ENCODE data around the gene RFESD. TPM values are rescaled to one million over a fixed set of nuclear protein-coding genes. Genes with fewer than 3 reads are reported as not detected.
A peak's percentile ranks its signal among the peaks of the same experiment; 100 is the strongest.

The RFESD gene
- 1.8 and 3.1 TPM in 2 replicates for polyA plus RNA-seq (2012; rRNA removed)
- 3.0 and 3.6 TPM in 2 replicates for polyA plus RNA-seq (2012; cell fraction: cytosol; rRNA removed)
- 0.66 and 2.2 TPM in 2 replicates for polyA plus RNA-seq (2012; cell fraction: nucleus; rRNA removed)

DNA sequence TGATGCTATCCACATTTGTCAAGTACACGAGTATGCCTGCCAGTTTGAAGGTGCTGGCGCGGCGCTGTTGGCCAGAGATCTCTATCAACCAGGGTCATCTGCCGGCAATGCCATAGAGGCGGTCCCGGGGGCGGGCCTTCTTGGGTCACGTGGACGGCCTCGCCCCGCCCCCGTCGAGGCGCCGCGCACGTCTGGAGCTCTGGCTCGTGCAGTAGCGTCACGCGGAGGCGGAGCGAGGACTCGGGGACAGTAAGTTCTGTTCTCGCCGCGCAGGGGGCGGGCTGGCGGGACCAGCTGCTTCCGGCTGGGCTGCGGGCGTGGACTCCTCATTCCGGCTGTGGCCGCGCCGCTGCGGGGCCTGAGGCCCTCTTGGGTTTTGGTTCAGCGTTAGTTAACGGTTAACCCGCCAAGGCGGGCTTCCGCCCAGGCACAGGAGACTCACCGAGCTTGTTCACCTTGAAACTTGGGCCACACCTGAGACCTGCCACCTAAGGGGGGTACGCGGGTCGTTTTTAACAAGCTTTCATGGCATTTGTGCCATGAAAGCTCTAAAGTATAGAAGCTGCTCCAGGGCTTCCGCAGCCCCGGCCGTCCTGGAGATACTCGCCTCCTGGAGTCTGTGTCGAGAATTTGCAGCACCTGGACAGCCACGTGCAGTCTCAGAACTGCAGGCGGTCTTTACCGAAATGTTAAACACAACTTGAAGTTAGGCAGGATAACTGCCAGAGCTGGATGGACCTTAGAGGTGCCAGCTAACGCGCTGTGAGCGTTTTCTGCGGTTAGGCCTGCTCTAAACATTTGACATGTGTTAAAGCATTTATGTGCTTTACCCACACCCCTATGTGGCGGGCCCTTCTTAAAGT is at the start of gene RFESD:
Gene RFESD (plus strand): TSS at position 209 of the 863 bp plus-strand sequence. CDS start 5,495 bp downstream, outside the sequence.
- peak within 1 kb of the TSS; percentile 92 for H2AFZ ChIP-seq (ENCODE audit: low read depth)
- ChIA-PET CTCF (interaction anchor here (0.7 to 9.5 kb wide), 10 partner anchors 18 to 690 kb away, joined by 3 to 139 read pairs (median 6); partner anchors contain the start of gene RHOBTB3), POLR2A (interaction anchor here (0.5 to 1.8 kb wide), 9 partner anchors 24 to 690 kb away, joined by 3 to 25 read pairs (median 4); partner anchors contain the start of gene RHOBTB3)
- peaks cover 13% of the 10 kb centered on the region for H3F3A ChIP-seq (replicated peaks; ENCODE audit: insufficient read depth)
- no peaks in the 10 kb centered on the region for H3K9me3 ChIP-seq
- no peaks in the 10 kb centered on the region for H3K79me2 ChIP-seq (ENCODE audit: insufficient read depth)
- no peaks in the 10 kb centered on the region for H3K27me3 ChIP-seq (ENCODE audit: insufficient read depth)
- 9% methylated on average over 32 of the region's 60 CpGs for WGBS (ENCODE audit: low lambda C conversion rate)
- peaks cover 0 to 6% of the 10 kb centered on the region in 2 experiments; a peak in 2 of 4 replicates for H3K4me1 ChIP-seq (ENCODE audit: control insufficient read depth in 1 of 2, insufficient read depth in 2 of 2, low read depth in 1 of 2, low read length in 1 of 2)
- peak within 1 kb of the TSS; percentile 64 to 89 for H3K27ac ChIP-seq (ENCODE audit: low read depth in 2 of 2, low read length in 1 of 2)
- peak within 1 kb of the TSS; percentile 86 for H3K4me2 ChIP-seq
- no peaks in the 10 kb centered on the region for H3K36me3 ChIP-seq (replicated peaks in 1 of 2; ENCODE audit: control insufficient read depth in 1 of 2, insufficient read depth in 2 of 2, low read length in 1 of 2)
- DNase-seq: peak; percentile 94
- no peaks in the 10 kb centered on the region for H4K20me1 ChIP-seq (ENCODE audit: insufficient read depth)
- H3K9me2 ChIP-seq: no peaks in the 10 kb centered on the region
- H3K9ac ChIP-seq: peak within 1 kb of the TSS; percentile 78
- peak within 1 kb of the TSS; percentile 59 to 66 for H3K4me3 ChIP-seq (ENCODE audit: low read depth in 2 of 2, low read length in 1 of 2)
- TF ChIP-seq FOXM1 (IDR thresholded peaks at IDR 0.05; ENCODE audit: low read depth) (no peak), TCF12 (IDR thresholded peaks at IDR 0.05) (peak; percentile 41), YY1 (IDR thresholded peaks at IDR 0.05; ENCODE audit: low read depth) (0 out of 2 replicates have a peak, but pooled peaks have one; percentile 25), GABPA (IDR thresholded peaks at IDR 0.05; ENCODE audit: low read depth) (peak; percentile 72), ELF1 (IDR thresholded peaks at IDR 0.05) (peak; percentile 55; the same call in 1 of the 2 replicates), NFIC (IDR thresholded peaks at IDR 0.05; ENCODE audit: borderline replicate concordance) (no peak), GATA2 (CRISPR knock-in tag; IDR thresholded peaks at IDR 0.05) (peak; percentile 95), JUND (IDR thresholded peaks at IDR 0.05) (no peak), NRF1 (IDR thresholded peaks at IDR 0.05; ENCODE audit: low read depth, low read length) (peak; percentile 68), EZH2phosphoT487 (IDR thresholded peaks at IDR 0.05; ENCODE audit: borderline replicate concordance, low read depth) (no peak), RFX5 (IDR thresholded peaks at IDR 0.05; ENCODE audit: low read length) (no peak), RAD21 (IDR thresholded peaks at IDR 0.05; ENCODE audit: low read length) (no peak), FOXJ3 (CRISPR knock-in tag; IDR thresholded peaks at IDR 0.05) (no peak), TAF1 (IDR thresholded peaks at IDR 0.05; ENCODE audit: borderline replicate concordance, low read depth, low read length) (peak; percentile 89; the same call in 1 of the 2 replicates), SMC3 (IDR thresholded peaks at IDR 0.05; ENCODE audit: low read depth, low read length) (no peak)
- TF ChIP-seq, protein P1, sequence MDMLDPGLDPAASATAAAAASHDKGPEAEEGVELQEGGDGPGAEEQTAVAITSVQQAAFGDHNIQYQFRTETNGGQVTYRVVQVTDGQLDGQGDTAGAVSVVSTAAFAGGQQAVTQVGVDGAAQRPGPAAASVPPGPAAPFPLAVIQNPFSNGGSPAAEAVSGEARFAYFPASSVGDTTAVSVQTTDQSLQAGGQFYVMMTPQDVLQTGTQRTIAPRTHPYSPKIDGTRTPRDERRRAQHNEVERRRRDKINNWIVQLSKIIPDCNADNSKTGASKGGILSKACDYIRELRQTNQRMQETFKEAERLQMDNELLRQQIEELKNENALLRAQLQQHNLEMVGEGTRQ (IDR thresholded peaks at IDR 0.05; ENCODE audit: borderline replicate concordance, low read depth, low read length): peak; percentile 83
- TF ChIP-seq, protein P2, sequence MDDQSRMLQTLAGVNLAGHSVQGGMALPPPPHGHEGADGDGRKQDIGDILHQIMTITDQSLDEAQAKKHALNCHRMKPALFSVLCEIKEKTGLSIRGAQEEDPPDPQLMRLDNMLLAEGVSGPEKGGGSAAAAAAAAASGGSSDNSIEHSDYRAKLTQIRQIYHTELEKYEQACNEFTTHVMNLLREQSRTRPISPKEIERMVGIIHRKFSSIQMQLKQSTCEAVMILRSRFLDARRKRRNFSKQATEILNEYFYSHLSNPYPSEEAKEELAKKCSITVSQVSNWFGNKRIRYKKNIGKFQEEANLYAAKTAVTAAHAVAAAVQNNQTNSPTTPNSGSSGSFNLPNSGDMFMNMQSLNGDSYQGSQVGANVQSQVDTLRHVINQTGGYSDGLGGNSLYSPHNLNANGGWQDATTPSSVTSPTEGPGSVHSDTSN (IDR thresholded peaks at IDR 0.05): peak; percentile 33; the same call in 1 of the 2 replicates
- TF ChIP-seq, protein P3, sequence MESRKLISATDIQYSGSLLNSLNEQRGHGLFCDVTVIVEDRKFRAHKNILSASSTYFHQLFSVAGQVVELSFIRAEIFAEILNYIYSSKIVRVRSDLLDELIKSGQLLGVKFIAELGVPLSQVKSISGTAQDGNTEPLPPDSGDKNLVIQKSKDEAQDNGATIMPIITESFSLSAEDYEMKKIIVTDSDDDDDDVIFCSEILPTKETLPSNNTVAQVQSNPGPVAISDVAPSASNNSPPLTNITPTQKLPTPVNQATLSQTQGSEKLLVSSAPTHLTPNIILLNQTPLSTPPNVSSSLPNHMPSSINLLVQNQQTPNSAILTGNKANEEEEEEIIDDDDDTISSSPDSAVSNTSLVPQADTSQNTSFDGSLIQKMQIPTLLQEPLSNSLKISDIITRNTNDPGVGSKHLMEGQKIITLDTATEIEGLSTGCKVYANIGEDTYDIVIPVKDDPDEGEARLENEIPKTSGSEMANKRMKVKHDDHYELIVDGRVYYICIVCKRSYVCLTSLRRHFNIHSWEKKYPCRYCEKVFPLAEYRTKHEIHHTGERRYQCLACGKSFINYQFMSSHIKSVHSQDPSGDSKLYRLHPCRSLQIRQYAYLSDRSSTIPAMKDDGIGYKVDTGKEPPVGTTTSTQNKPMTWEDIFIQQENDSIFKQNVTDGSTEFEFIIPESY (IDR thresholded peaks at IDR 0.05; ENCODE audit: borderline replicate concordance, low read depth): 0 out of 2 replicates have a peak, but pooled peaks have one; percentile 57
- TF ChIP-seq, protein P4, sequence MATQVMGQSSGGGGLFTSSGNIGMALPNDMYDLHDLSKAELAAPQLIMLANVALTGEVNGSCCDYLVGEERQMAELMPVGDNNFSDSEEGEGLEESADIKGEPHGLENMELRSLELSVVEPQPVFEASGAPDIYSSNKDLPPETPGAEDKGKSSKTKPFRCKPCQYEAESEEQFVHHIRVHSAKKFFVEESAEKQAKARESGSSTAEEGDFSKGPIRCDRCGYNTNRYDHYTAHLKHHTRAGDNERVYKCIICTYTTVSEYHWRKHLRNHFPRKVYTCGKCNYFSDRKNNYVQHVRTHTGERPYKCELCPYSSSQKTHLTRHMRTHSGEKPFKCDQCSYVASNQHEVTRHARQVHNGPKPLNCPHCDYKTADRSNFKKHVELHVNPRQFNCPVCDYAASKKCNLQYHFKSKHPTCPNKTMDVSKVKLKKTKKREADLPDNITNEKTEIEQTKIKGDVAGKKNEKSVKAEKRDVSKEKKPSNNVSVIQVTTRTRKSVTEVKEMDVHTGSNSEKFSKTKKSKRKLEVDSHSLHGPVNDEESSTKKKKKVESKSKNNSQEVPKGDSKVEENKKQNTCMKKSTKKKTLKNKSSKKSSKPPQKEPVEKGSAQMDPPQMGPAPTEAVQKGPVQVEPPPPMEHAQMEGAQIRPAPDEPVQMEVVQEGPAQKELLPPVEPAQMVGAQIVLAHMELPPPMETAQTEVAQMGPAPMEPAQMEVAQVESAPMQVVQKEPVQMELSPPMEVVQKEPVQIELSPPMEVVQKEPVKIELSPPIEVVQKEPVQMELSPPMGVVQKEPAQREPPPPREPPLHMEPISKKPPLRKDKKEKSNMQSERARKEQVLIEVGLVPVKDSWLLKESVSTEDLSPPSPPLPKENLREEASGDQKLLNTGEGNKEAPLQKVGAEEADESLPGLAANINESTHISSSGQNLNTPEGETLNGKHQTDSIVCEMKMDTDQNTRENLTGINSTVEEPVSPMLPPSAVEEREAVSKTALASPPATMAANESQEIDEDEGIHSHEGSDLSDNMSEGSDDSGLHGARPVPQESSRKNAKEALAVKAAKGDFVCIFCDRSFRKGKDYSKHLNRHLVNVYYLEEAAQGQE (IDR thresholded peaks at IDR 0.05; ENCODE audit: low read depth, low read length): peak; percentile 37; the same call in 1 of the 2 replicates
- TF ChIP-seq, protein P5, sequence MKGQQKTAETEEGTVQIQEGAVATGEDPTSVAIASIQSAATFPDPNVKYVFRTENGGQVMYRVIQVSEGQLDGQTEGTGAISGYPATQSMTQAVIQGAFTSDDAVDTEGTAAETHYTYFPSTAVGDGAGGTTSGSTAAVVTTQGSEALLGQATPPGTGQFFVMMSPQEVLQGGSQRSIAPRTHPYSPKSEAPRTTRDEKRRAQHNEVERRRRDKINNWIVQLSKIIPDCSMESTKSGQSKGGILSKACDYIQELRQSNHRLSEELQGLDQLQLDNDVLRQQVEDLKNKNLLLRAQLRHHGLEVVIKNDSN (IDR thresholded peaks at IDR 0.05; ENCODE audit: borderline replicate concordance, low read depth): peak; percentile 95
- TF ChIP-seq, protein P6, sequence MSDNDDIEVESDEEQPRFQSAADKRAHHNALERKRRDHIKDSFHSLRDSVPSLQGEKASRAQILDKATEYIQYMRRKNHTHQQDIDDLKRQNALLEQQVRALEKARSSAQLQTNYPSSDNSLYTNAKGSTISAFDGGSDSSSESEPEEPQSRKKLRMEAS (IDR thresholded peaks at IDR 0.05; ENCODE audit: low read depth): peak; percentile 72
- TF ChIP-seq, protein P7, sequence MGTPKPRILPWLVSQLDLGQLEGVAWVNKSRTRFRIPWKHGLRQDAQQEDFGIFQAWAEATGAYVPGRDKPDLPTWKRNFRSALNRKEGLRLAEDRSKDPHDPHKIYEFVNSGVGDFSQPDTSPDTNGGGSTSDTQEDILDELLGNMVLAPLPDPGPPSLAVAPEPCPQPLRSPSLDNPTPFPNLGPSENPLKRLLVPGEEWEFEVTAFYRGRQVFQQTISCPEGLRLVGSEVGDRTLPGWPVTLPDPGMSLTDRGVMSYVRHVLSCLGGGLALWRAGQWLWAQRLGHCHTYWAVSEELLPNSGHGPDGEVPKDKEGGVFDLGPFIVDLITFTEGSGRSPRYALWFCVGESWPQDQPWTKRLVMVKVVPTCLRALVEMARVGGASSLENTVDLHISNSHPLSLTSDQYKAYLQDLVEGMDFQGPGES (IDR thresholded peaks at IDR 0.05; ENCODE audit: low read depth, low read length): no peak
